Measurements from ENCODE around the gene KCNJ12.
"Not testable (repeated sequence)": the region's sequence is repeated elsewhere in the genome, so short reads cannot be mapped to it uniquely, and the experiment has no call there.

DNA sequence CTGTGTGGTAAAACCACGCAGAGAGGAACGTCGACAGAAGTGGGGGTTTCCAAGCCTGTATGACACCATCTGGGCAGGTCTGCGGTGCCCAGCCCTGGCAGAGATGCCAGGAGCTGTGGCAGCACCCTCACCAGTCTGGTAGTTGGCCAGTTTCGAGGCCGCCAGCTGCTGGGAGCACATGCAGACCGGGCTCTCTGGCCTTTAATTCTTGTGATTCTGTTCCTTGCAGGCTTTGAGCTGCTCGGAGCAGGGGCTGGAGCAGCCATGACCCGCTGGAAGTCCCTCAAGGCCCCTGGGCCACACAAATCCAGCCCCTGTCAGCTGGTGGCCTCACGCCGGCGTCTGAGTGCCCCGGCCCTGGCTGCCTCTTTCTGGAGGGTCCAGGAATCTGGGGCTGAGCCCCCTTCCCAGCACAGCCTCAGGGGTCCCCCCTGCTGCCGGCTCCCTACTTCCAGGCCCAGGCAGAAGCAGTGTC is 36.1 kb downstream of the KCNJ12 start:
- not testable (repeated sequence) for TF ChIP-seq POLR2A (IDR thresholded peaks at IDR 0.05; ENCODE audit: low read length); GATA1 (IDR thresholded peaks at IDR 0.05; ENCODE audit: low read depth, low read length)
